Large intestine (tissue), 3 donors: ENCODE measurements around the gene ARHGAP40. TPM values are rescaled to one million over a fixed set of nuclear protein-coding genes. Genes with fewer than 3 reads are reported as not detected.

ENCODE experiments used
- DNase-seq, 2 donors: peaks; one replicate each; pipeline versions ENCODE4 v3.0.0 to v3.0.0-alpha.2; 2013
- H3K27ac ChIP-seq: one replicate; pipeline ENCODE4 v1.5.1; 2013; ENCODE audit warnings: low read length
- H3K27me3 ChIP-seq: 2 replicates; pipeline ENCODE4 v1.6.1; 2013; ENCODE audit warnings: low read length; ENCODE audit not compliant: control insufficient read depth, insufficient read depth
- H3K36me3 ChIP-seq: 2 replicates; pipeline ENCODE4 v1.6.1; 2013; ENCODE audit warnings: low read length; ENCODE audit not compliant: control insufficient read depth, insufficient read depth
- H3K4me1 ChIP-seq: one replicate; pipeline ENCODE4 v1.6.1; 2013; ENCODE audit warnings: low read length; ENCODE audit not compliant: control insufficient read depth, insufficient read depth
- H3K4me3 ChIP-seq: one replicate; pipeline ENCODE4 v1.5.1; 2013; ENCODE audit warnings: low read length
- H3K9me3 ChIP-seq: one replicate; pipeline ENCODE4 v1.6.1; 2013; ENCODE audit warnings: mild to moderate bottlenecking, low read depth, low read length, moderate library complexity; ENCODE audit not compliant: control insufficient read depth
- WGBS: methylation state at CpG from one replicate; pipeline ENCODE4 v1.1.5; 2013; ENCODE audit warnings: low lambda C conversion rate; ENCODE audit not compliant: insufficient coverage; 5-methylcytosine and 5-hydroxymethylcytosine counted together
- polyA plus RNA-seq: library from polyadenylated mRNA; unstranded; fragments of 120-200 nt; gene quantifications from one replicate; pipeline ENCODE4 v1.2.1, GENCODE V29; 2013

The ARHGAP40 gene
- polyA plus RNA-seq, 1 donor = not detected

- no peaks in the 10 kb centered on the region for H3K4me1 ChIP-seq
These were observed 31.7 kb upstream of the ARHGAP40 start for GRCh38 chr20:38569747-38570525.

GRCh38 chr20:38573413-38573812, 28.2 kb upstream of the ARHGAP40 start:
- peaks cover 64% of the 10 kb centered on the region for H3K36me3 ChIP-seq
- no peaks in the 10 kb centered on the region for H3K4me1 ChIP-seq
- whole genome bisulfite sequencing = no CpG with 5 or more reads among the region's 7 CpGs
- H3K27me3 ChIP-seq = no peaks in the 10 kb centered on the region
- H3K9me3 ChIP-seq = no peaks in the 10 kb centered on the region
- no peak overlapping the region for H3K4me3 ChIP-seq
- H3K27ac ChIP-seq = no peak overlapping the region
- DNase-seq = no peak

More at GRCh38 chr20:38569747-38570525, 31.7 kb upstream of the ARHGAP40 start:
- no CpG with 5 or more reads among the region's 5 CpGs for WGBS
- Histone ChIP-seq H3K36me3 (peaks cover 54% of the 10 kb centered on the region), H3K4me3 (no peak overlapping the region), H3K9me3 (no peaks in the 10 kb centered on the region), H3K27ac (no peak overlapping the region), H3K27me3 (no peaks in the 10 kb centered on the region)
- DNase-seq = no peak

- Histone ChIP-seq H3K4me3 (no peak overlapping the region), H3K27ac (no peak overlapping the region), H3K4me1 (no peaks in the 10 kb centered on the region), H3K36me3 (peaks cover 25% of the 10 kb centered on the region), H3K9me3 (no peaks in the 10 kb centered on the region), H3K27me3 (peaks cover 14% of the 10 kb centered on the region)
- 38% methylated on average over 2 of the region's 7 CpGs for WGBS
- no peak for DNase-seq
These were observed 22.2 kb upstream of the ARHGAP40 start for GRCh38 chr20:38579219-38579910.

- Histone ChIP-seq H3K27ac (no peak overlapping the region), H3K9me3 (no peaks in the 10 kb centered on the region), H3K27me3 (peaks cover 14% of the 10 kb centered on the region), H3K4me3 (no peak overlapping the region), H3K36me3 (peaks cover 22% of the 10 kb centered on the region), H3K4me1 (no peaks in the 10 kb centered on the region)
- no peak for DNase-seq
- no CpG with 5 or more reads among the region's 4 CpGs for WGBS
These were observed 21.7 kb upstream of the ARHGAP40 start for GRCh38 chr20:38579921-38580320.

GRCh38 chr20:38581013-38581412, 20.6 kb upstream of the ARHGAP40 start, which contains the start of gene ADIG:
Gene ADIG (plus strand): TSS chr20:38581197. CDS start chr20:38581251, 54 bp downstream.
- peaks cover 14% of the 10 kb centered on the region for H3K27me3 ChIP-seq
- WGBS = 83% methylated on average over 1 of the region's 5 CpGs
- no peaks in the 10 kb centered on the region for H3K9me3 ChIP-seq
- peaks cover 13% of the 10 kb centered on the region for H3K36me3 ChIP-seq
- no peaks in the 10 kb centered on the region for H3K4me1 ChIP-seq
- no peak within 1 kb of the TSS for H3K27ac ChIP-seq
- DNase-seq = no peak
- no peak within 1 kb of the TSS for H3K4me3 ChIP-seq

- no peak overlapping the region for H3K27ac ChIP-seq
- WGBS = no CpG with 5 or more reads among the region's 4 CpGs
- peaks cover 14% of the 10 kb centered on the region for H3K27me3 ChIP-seq
- DNase-seq = no peak
- H3K9me3 ChIP-seq = no peaks in the 10 kb centered on the region
- peaks cover 9% of the 10 kb centered on the region for H3K36me3 ChIP-seq
- H3K4me3 ChIP-seq = no peak overlapping the region
- H3K4me1 ChIP-seq = no peaks in the 10 kb centered on the region
These were observed 19.7 kb upstream of the ARHGAP40 start for GRCh38 chr20:38581830-38582358.

- Histone ChIP-seq H3K27ac (no peak overlapping the region), H3K4me3 (no peak overlapping the region), H3K36me3 (no peaks in the 10 kb centered on the region), H3K27me3 (peaks cover 14% of the 10 kb centered on the region), H3K4me1 (no peaks in the 10 kb centered on the region), H3K9me3 (no peaks in the 10 kb centered on the region)
- DNase-seq = no peak
- no CpG with 5 or more reads among the region's 4 CpGs for WGBS
These were observed 18.3 kb upstream of the ARHGAP40 start for GRCh38 chr20:38583306-38583705.

DNA sequence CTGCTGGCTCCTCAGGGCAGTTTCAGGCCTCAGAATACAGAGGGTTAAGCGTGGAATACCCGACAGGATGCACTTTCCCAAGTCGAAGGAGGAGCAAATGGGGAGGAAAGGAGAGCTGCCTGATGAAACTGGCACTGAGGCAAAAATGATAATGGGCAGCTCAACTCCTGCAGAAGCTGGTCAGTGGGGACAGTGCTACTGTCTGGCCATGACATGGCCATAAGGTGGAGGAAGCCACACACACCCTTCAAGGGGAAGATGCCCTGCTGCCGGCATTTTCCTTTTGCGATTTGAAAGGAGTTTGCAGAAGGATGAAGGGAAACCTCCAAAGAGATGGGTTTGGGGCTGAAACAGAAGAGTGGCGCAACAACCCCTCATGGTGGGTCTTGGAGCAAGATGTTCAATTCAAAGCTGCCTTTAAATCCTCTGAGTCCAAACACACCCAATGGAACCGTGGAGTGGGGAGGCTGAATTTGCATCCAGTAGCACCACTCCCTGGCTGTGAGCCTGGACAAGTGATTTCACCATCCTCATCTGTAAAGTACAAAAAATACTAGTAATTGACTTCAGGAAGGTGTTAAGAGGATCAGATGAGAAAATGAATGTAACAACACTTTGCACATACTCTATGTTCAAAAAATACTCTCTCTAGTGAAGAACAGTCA, 17.4 kb upstream of the ARHGAP40 start:
- Histone ChIP-seq H3K4me3 (no peak overlapping the region), H3K36me3 (no peaks in the 10 kb centered on the region), H3K9me3 (no peaks in the 10 kb centered on the region), H3K27ac (no peak overlapping the region), H3K4me1 (no peaks in the 10 kb centered on the region), H3K27me3 (peaks cover 14% of the 10 kb centered on the region)
- WGBS = no CpG with 5 or more reads among the region's 7 CpGs
- no peak for DNase-seq

DNA sequence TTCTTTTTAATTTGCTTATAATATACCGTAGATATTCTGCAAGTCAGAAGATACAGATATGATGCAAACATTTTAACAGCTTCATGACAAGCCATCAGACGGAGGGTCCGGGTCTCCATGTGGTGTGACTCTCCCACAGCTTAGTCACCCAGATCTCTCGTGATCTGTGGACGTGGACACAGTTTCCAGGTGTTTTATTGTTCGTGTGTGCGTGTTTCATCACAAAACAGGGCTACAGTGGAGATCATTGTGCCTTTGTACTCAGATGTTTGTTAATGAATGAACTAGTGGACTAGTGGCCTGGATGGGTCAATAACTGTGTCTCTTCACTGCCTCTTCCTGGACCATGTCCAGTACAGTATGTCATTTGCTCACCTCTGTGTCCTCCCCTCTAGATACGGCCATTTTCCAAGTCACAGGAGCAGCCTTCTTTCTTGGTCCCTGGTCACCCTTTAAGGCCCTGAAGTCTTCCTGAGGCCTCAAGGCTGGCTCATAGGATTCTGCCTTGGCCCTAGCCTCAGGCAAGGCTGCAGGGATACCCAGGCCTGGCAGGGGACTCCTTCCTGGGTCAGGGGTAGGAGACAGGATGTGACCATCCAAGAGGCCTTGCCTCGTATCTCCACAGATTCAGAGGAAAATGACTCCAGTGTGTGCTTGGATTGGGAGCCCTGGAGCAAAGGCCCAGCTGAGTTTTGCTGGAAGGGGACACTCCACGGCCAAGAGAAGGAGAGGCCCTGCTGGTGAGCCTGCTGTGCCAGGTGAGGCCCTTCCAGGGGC, 16.0 kb upstream of the ARHGAP40 start:
- peaks cover 14% of the 10 kb centered on the region for H3K27me3 ChIP-seq
- no peak for DNase-seq
- WGBS = 90% methylated on average over 2 of the region's 10 CpGs
- no peaks in the 10 kb centered on the region for H3K36me3 ChIP-seq
- no peak overlapping the region for H3K27ac ChIP-seq
- no peaks in the 10 kb centered on the region for H3K4me1 ChIP-seq
- no peaks in the 10 kb centered on the region for H3K9me3 ChIP-seq
- no peak overlapping the region for H3K4me3 ChIP-seq

- H3K36me3 ChIP-seq = no peaks in the 10 kb centered on the region
- no peak for DNase-seq
- no peak overlapping the region for H3K4me3 ChIP-seq
- H3K27ac ChIP-seq = no peak overlapping the region
- WGBS = 100% methylated on average over 1 of the region's 3 CpGs
- H3K9me3 ChIP-seq = no peaks in the 10 kb centered on the region
- peaks cover 14% of the 10 kb centered on the region for H3K27me3 ChIP-seq
- H3K4me1 ChIP-seq = no peaks in the 10 kb centered on the region
These were observed 15.5 kb upstream of the ARHGAP40 start for GRCh38 chr20:38586181-38586525.
